ENCODE results near the gene TMEFF2.
"Not testable (repeated sequence)": the region's sequence is repeated elsewhere in the genome, so short reads cannot be mapped to it uniquely, and the experiment has no call there.

Gene TMEFF2

GRCh38 chr2:191923652-191923997, 271.1 kb downstream of the TMEFF2 start:
- DNase-seq = no peak

GRCh38 chr2:191922736-191923651, 271.7 kb downstream of the TMEFF2 start:
- DNase-seq = no peak

GRCh38 chr2:191921650-191922049, 273.1 kb downstream of the TMEFF2 start:
- DNase-seq = not testable (repeated sequence)

- DNase-seq = no peak
Measured at GRCh38 chr2:191920502-191920901, 274.2 kb downstream of the TMEFF2 start.

- no peak for DNase-seq
Measured at GRCh38 chr2:191917967-191918651, 276.6 kb downstream of the TMEFF2 start.

- no peak for DNase-seq
Measured at GRCh38 chr2:191917430-191917881, 277.3 kb downstream of the TMEFF2 start.

- no peak for DNase-seq
Measured at GRCh38 chr2:191916826-191917225, 277.9 kb downstream of the TMEFF2 start.

- DNase-seq = no peak
Measured at GRCh38 chr2:191915750-191916149, 279.0 kb downstream of the TMEFF2 start.

GRCh38 chr2:191913796-191914195, 280.9 kb downstream of the TMEFF2 start:
- no peak for DNase-seq

- no peak for DNase-seq
Measured at GRCh38 chr2:191912764-191913163, 282.0 kb downstream of the TMEFF2 start.

GRCh38 chr2:191910518-191910917, 284.2 kb downstream of the TMEFF2 start:
- DNase-seq = no peak

GRCh38 chr2:191908874-191909273, 285.9 kb downstream of the TMEFF2 start:
- no peak for DNase-seq

GRCh38 chr2:191907545-191907944, 287.2 kb downstream of the TMEFF2 start:
- DNase-seq = no peak

GRCh38 chr2:191907091-191907490, 287.6 kb downstream of the TMEFF2 start:
- no peak for DNase-seq

- DNase-seq = no peak
Measured at GRCh38 chr2:191905336-191905735, 289.4 kb downstream of the TMEFF2 start.

GRCh38 chr2:191901031-191901430, 293.7 kb downstream of the TMEFF2 start:
- no peak for DNase-seq

GRCh38 chr2:191899410-191899809, 295.3 kb downstream of the TMEFF2 start:
- DNase-seq = no peak

All from stimulated activated naive CD4-positive, alpha-beta T cell (primary cell).